Parietal lobe (tissue), 1 donor: ENCODE results near the gene TACSTD2. TPM values are rescaled to one million over a fixed set of nuclear protein-coding genes. Genes with fewer than 3 reads are reported as not detected.

Source experiments
- total RNA-seq: library from RNA; depleted of rRNA; stranded (reverse); fragments of >200 nt; gene quantifications from one replicate; pipeline ENCODE4 v1.2.3, GENCODE V29; 2014

Gene TACSTD2
- not detected for total RNA-seq

DNA sequence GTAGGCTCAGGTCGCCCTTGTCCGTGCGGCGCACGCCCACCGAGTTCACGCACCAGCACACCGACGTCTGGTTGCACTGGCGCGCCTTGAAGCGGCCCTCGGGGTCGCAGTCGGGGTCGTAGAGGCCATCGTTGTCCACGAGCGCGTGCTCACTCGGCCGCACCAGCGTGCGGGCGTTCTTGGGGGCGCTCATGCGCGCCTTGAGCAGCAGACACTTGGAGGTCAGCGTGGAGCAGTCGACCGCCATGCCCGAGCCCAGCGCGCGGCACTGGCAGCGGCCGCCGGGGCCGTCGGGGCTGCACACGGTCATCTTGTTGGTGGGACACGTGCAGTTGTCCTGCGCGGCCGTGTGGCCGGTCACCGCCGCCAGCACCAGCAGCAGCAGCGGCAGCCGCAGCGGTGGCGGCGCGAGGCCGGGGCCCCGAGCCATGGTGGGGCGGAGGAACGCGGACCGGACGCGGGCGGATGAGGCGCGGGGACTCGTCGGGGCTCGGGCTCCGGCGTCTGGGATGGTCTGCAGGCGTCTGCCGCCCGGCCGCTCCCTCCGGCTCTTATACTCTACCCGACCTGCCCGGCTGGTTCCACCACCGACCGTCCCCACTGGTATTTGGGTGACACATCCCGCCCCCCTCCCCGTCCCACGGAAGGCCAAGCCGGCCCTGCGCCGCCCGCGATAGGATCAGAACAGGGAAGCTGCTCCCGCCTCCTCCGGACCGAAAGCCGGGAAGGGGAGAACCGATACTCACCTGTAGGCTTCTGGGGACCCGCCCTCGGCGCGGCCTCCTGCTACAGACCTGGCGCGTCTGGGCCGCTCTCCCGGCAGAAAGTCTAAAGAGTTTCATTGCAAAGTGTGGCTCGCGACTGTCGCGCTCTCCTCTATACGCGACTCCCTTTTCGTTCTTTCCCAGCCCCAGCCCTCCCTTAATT is at the start of gene TACSTD2:
TSS of gene TACSTD2 (minus strand) at position 526 of the 927 bp plus-strand sequence. CDS start at position 430, 96 bp downstream.

GRCh38 chr1:58546520-58547308 is 30.3 kb downstream of the TACSTD2 start, which contains the start of gene OMA1:
Gene OMA1, minus strand, starts transcription at chr1:58546726. Its CDS starts 7,432 bp downstream, at chr1:58539294.

Other genes starting within 250 kb of the TACSTD2 start
- gene OMA1, start 30.5 kb downstream of the TACSTD2 start, total RNA-seq, result 22.2 TPM
- 74.5 TPM for gene MYSM1, start 122.8 kb upstream of the TACSTD2 start, total RNA-seq
- 51.0 TPM for gene JUN, start 206.8 kb upstream of the TACSTD2 start, total RNA-seq